HT-29 (cell line): Measurements from ENCODE around the gene P4HA2. TPM values are rescaled to one million over a fixed set of nuclear protein-coding genes. Genes with fewer than 3 reads are reported as not detected.
"Not testable (repeated sequence)": the region's sequence is repeated elsewhere in the genome, so short reads cannot be mapped to it uniquely, and the experiment has no call there.

ENCODE experiments used
- DNase-seq: peaks from one replicate; pipeline ENCODE4 v3.0.0-alpha.2; 2015; ENCODE audit warnings: low spot score
- small RNA-seq: library from RNA; depleted of rRNA; stranded (forward); fragments of <200 nt; gene quantifications from one replicate; pipeline ENCODE3, GENCODE V24; 2014
- total RNA-seq: library from RNA; depleted of rRNA; stranded (reverse); fragments of >200 nt; shearing (Covaris generic); gene quantifications from 2 replicates; pipeline ENCODE4 v1.2.3, GENCODE V29; 2014; rRNA removed

P4HA2 gene
- total RNA-seq, 1 experiment from 2014 or later, result 20.5 TPM

DNA sequence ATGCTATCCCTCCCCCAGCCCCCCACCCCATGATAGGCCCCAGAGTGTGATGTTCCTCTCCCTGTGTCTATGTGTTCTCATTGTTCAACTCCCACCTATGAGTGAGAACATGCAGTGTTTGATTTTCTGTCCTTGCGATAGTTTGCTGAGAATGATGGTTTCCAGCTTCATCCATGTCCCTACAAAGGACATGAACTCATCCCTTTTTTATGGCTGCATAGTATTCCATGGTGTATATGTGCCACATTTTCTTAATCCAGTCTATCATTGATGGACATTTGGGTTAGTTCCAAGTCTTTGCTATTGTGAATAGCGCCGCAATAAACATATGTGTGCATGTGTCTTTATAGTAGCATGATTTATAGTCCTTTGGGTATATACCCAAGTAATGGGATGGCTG lies 82.3 kb downstream of the P4HA2 start:
- not testable (repeated sequence) for DNase-seq

- no peak for DNase-seq
Measured at GRCh38 chr5:132143148-132143547, 84.5 kb downstream of the P4HA2 start.

DNA sequence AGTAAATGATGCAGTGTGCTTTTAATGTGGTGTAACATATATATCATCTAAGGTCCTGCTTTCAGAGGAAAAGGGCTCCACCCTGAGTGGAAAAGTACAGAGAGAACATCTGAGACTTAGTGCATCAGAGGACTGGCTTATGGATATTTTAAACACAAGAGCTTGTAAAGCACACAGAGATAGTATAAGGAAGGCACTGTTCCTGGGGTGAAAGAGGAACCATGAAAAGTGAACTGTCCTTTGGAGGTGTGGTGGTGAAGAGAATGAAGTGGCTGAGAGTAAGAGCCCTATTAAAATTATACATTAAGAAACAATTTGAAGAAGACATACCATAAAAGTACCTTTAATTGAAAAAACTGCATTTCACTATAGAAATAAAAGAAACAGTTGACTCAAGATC lies 85.2 kb downstream of the P4HA2 start:
- no peak for DNase-seq

Small RNA genes within 50 kb of the gene (small RNA-seq; reads per million reads assigned to genes)
- gene AC063976.4, result not detected

Other genes with a start within 250 kb of the P4HA2 start
- not detected in 2 replicates for gene ACSL6, start 216.2 kb downstream of the P4HA2 start, total RNA-seq
- gene IL3, start 167.2 kb downstream of the P4HA2 start, total RNA-seq, result not detected in 2 replicates
- gene CSF2, start 154.1 kb downstream of the P4HA2 start, total RNA-seq, result 1.8 and 3.4 TPM in 2 replicates
- gene PDLIM4, start 29.8 kb upstream of the P4HA2 start, total RNA-seq, result 0.99 and 1.6 TPM in 2 replicates
- gene SLC22A4, start 66.5 kb upstream of the P4HA2 start, total RNA-seq, result 0.20 and 0.26 TPM in 2 replicates
- gene SLC22A5, start 141.9 kb upstream of the P4HA2 start, total RNA-seq, result 6.6 and 11.9 TPM in 2 replicates